A673 (cell line): ENCODE results near the gene UNG.

ENCODE experiments used
- EZH2 ChIP-seq: fragments of 200-600 bp; sonication (generic); IDR thresholded peaks from 2 replicates; pipeline ENCODE4 v1.6.1; 2017; ENCODE audit warnings: borderline replicate concordance, low read depth, mild to moderate bottlenecking, mixed read lengths, antibody characterized with exemption, low read length; ENCODE audit not compliant: poor library complexity, severe bottlenecking
- TF ChIP-seq, protein P1 (sequence below): fragments of 300-800, 200-600 bp; sonication (generic); conservative IDR thresholded peaks from 2 replicates; pipeline ENCODE4 v1.5.1; 2017; ENCODE audit warnings: low read depth, mild to moderate bottlenecking, antibody characterized with exemption, low read length, moderate library complexity, mixed read lengths

DNA sequence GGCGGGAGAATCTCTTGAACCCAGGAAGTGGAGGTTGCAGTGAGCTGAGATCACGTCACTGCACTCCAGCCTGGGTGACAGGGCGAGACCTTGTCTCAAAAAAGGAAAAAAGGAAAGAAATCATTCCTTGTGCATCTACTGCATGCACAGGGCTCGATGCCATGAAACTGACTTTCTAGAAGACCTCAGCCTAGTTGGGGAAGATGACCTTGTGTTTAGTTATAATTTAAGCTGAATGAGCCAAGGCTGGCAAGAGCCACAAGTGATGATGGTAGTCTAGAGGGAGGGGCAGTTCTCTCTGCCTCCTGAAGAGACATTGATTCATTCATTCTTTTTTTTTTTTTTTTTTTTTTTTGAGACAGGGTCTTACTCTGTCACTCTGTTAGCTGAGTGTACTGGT lies 43.2 kb downstream of the UNG start:
- TF ChIP-seq EZH2 = no peak
- TF ChIP-seq, protein P1, sequence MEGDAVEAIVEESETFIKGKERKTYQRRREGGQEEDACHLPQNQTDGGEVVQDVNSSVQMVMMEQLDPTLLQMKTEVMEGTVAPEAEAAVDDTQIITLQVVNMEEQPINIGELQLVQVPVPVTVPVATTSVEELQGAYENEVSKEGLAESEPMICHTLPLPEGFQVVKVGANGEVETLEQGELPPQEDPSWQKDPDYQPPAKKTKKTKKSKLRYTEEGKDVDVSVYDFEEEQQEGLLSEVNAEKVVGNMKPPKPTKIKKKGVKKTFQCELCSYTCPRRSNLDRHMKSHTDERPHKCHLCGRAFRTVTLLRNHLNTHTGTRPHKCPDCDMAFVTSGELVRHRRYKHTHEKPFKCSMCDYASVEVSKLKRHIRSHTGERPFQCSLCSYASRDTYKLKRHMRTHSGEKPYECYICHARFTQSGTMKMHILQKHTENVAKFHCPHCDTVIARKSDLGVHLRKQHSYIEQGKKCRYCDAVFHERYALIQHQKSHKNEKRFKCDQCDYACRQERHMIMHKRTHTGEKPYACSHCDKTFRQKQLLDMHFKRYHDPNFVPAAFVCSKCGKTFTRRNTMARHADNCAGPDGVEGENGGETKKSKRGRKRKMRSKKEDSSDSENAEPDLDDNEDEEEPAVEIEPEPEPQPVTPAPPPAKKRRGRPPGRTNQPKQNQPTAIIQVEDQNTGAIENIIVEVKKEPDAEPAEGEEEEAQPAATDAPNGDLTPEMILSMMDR = no peak
